IPS DF 19.7 (cell line): ENCODE results near the gene TAF4.
"Not testable (repeated sequence)": the region's sequence is repeated elsewhere in the genome, so short reads cannot be mapped to it uniquely, and the experiment has no call there.

Experiments used
- DNase-seq: peaks from one replicate; pipeline ENCODE4 v3.0.0-alpha.2; 2013; ENCODE audit warnings: low read depth, low spot score

The TAF4 gene

GRCh38 chr20:61949363-61949713, 116.3 kb downstream of the TAF4 start:
- no peak for DNase-seq

GRCh38 chr20:61948586-61949362, 116.9 kb downstream of the TAF4 start:
- no peak for DNase-seq

- not testable (repeated sequence) for DNase-seq
Measured at GRCh38 chr20:61948056-61948455, 117.6 kb downstream of the TAF4 start.

- not testable (repeated sequence) for DNase-seq
Measured at GRCh38 chr20:61945495-61945894, 120.2 kb downstream of the TAF4 start.

GRCh38 chr20:61944967-61945366, 120.7 kb downstream of the TAF4 start:
- DNase-seq, result not testable (repeated sequence)

- DNase-seq, result no peak
Measured at GRCh38 chr20:61942526-61942925, 123.2 kb downstream of the TAF4 start.

- DNase-seq, result no peak
Measured at GRCh38 chr20:61941721-61942405, 123.8 kb downstream of the TAF4 start.

- DNase-seq, result no peak
Measured at GRCh38 chr20:61940976-61941720, 124.5 kb downstream of the TAF4 start.

- DNase-seq, result no peak
Measured at GRCh38 chr20:61940491-61940890, 125.2 kb downstream of the TAF4 start.

- DNase-seq, result no peak
Measured at GRCh38 chr20:61939691-61940360, 125.9 kb downstream of the TAF4 start.

GRCh38 chr20:61938839-61939690, 126.6 kb downstream of the TAF4 start:
- no peak for DNase-seq

- no peak for DNase-seq
Measured at GRCh38 chr20:61937963-61938838, 127.5 kb downstream of the TAF4 start.

GRCh38 chr20:61937146-61937962, 128.3 kb downstream of the TAF4 start:
- no peak for DNase-seq

GRCh38 chr20:61936701-61937131, 129.0 kb downstream of the TAF4 start:
- DNase-seq, result no peak

GRCh38 chr20:61935926-61936700, 129.6 kb downstream of the TAF4 start:
- DNase-seq, result no peak

GRCh38 chr20:61934716-61935530, 130.8 kb downstream of the TAF4 start:
- no peak for DNase-seq

- DNase-seq, result no peak
Measured at GRCh38 chr20:61933951-61934715, 131.5 kb downstream of the TAF4 start.
